SKM-1 (cell line): ENCODE results near the gene PITPNC1.
"Not testable (repeated sequence)": the region's sequence is repeated elsewhere in the genome, so short reads cannot be mapped to it uniquely, and the experiment has no call there.

Source experiments
- DNase-seq: peaks from one replicate; lab custom pipeline; 2025; ENCODE audit not compliant: unreplicated experiment; lab: John Stamatoyannopoulos, UW

PITPNC1 gene

DNA sequence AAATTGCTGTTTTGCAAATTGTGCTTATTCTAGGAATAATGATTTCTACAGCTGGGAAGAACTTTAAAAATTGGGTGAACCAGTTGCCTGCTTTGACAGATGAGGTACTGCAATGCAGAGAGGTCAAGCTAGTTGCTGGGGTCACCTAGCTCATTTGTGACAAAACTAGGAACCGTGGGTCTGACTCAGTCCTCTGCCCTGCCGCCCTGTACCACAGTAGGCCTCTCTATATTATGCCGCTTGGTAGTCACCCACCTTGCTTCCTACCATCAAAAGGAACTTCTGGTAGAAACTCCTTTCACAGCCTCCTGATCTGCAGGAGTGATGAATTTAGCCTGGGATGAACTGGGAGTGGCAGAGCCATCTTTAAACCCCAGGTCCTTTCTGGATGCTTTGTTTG, 105.7 kb downstream of the PITPNC1 start:
- no peak for DNase-seq

DNA sequence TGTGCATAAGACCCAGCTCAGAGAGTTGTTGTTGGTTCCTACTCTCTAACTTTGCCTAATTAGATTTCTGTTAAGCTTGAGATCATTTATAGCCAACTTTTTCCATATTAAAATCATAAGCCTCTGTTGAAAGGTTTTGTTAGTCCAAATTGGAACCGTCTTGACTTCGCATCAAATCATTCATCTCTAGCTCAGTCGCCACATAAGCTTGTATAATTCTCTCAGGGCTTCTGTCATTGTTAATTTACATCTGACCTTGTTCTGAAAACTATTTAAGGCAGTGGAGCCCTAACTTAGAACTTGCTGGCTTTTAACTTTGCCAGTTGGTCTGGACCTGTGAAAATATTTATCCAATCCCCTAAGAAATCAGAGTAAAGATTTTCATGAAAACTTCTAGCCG, 107.2 kb downstream of the PITPNC1 start:
- no peak for DNase-seq

DNA sequence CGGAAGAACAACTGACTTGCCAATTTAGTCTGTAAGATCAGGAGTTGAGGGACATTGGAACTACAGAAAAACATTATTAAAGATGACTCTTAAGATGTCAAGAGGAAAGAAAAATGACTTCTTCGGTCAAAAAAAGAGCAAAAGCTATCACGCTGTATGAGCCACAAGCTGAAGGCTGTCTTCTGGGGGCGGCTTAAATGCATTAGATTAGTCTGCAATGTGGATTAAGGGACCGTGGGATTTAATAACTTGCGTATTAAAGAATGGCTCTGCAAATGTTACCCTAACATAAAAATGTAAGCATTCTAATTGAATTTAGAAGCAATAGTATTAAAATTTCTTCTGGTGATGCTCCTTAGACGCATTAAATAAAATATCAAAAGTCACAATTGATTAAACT, 108.6 kb downstream of the PITPNC1 start:
- no peak for DNase-seq

DNA sequence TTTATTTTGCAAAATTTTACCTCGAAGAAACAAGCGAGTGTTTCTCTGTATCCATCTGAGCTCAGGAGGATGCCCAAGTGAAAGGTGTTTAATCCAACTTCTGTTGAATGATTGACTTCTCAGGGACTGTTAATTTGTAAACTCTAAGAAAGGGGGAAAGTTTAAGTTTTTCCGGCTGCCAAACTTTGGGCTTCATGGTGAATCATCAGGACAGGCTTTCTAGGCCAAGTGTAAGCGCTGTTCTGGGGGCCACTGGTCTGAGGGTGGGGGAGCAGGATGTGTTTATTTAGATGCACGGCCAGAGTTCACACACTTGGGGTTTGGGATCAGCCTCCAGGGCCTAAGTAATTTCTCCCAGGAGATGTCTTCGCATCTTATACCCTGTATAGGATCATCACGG, 110.4 kb downstream of the PITPNC1 start:
- DNase-seq = no peak

DNA sequence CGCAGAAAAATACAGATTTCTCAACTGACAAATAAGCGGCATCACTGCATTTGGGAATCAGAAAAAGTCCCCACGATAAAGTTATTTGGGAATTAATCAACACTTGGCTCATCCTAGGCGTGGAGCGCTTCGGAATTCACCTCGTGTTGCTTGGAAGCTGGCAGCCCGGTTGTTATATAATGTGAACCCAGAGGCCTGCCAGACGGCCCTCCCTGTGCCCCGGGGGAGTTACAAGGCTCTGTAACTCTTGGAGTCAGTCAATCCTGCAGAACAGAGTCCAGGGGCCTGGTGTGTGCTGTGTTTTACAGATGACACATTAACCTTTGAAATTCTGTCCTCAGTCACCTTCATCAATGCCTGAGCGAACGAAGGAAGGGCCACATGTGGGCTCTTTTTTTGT, 111.1 kb downstream of the PITPNC1 start:
- no peak for DNase-seq

DNA sequence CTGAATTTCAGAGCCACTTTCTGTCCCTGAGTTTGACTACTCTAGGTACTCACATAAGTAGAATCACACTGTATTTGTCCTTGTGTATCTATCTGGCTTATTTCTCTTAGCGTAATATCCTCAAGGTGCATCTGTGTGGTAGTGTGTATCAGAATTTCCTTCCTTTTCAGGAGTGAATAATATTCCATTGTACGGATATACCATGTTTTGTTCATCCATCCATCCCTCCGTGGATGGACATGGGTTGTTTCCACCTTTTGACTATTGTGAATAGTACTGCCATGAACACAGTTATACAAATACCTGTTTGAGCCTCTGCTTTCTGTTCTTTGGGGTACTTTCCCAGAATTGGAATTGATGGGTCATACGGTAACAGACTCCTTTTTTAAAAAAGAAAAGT, 111.7 kb downstream of the PITPNC1 start:
- DNase-seq = no peak

DNA sequence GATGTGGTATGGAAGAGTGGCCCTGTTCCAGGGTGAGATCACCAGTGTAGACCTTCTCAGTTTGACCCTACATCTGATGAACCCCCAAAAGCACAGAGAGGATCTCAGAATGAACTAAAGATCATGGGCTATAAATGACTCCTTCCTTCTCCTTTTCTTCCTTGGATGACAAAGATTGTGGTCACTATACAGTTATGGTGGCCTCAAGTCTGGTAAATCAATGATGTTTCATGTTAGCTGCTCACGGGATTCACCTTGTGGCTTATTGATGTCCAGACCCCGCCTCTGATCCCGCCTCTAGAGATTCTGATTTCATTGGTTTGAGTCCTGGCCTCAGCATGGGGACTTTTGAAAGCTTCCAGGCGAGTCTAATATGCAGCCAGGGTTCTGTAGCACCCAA, 112.2 kb downstream of the PITPNC1 start:
- no peak for DNase-seq

DNA sequence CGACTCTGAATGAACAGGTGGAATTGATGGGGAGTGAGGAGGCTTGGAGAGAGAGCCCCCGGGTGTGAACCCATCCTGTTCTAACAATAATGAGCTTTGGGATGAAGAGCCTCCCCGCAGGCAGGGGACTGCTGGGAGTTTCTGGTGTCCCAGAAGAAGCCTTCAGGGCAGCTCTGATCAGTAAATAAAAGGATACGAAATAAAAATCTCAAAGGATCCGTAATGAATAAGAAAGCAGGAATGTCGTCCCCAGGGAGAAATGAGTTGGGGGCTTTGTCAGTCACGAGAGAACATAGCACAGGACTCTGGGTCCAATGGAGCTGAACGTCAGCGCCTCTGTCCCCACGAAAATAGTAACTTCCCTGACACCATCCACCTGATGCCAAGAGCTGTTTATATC, 113.4 kb downstream of the PITPNC1 start:
- no peak for DNase-seq

DNA sequence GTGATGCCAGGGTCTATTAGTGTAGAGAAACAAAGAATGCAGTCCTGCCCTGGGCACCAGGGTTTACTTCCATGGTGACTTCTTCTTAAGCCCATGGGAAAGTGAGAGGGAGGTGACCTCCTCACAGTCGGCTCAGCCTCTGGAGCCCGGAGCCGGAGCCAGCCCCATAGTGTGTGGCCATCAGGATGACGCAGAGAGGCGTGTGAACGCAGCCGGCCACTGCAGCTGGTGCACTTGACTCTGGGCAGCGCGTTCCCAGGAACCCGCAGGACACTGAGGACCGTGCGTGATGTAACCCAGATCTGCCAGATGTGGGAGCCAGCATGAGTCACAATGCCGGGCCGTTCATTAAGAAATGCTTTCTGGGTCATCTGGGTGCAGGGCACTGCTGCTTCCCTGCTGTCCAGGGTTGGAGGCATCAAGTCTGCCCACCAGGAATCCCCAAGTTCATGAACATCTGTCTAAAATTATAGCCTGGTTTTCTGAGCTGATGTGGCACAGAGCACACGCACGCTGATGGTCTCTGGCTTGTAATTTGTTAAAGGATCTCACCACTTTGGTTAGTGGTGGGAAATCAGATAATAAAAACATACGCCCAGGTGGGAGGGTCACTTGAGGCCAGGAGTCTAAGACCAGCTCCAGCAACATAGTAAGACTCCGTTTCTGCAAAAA, 114.1 kb downstream of the PITPNC1 start:
- no peak for DNase-seq

DNA sequence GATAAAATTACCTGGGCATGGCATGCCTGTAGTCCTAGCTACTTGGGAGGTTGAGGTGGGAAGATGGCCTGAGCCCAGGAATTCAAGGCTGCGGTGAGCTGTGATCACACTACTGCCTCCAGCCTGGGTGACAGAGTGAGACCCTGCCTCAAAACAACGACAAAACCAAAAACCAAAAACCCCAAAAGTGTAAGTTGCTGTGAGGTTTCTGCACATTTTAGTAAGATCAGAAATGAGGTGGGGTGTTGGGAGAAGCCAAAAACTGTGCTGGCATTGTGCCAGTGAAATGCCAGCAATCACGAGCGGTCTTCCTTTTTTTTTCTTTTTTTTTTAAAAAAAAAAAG, 114.6 kb downstream of the PITPNC1 start:
- DNase-seq = no peak

DNA sequence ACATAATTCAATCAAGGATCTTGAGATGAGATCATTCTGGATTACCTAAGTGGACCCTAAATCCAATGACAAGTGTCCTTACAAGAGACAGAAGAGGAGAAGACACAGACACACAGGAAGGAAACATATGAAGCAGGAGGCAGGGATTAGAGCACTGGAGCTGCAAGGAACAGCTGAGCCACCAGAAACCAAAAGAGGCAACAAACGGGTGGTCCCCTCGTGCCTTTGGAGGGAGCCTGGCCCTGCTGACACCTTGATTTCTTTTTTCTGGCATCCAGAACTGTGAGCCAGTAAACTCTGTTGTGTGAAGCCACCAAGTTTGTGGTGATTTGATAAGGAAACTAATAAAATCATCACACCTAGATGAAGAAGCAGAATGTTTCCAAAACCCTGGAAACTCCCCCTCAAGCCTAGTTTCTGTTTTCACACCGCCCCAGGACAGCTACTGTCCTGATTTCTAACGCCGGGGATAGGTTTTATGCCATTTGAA, 115.2 kb downstream of the PITPNC1 start:
- no peak for DNase-seq

DNA sequence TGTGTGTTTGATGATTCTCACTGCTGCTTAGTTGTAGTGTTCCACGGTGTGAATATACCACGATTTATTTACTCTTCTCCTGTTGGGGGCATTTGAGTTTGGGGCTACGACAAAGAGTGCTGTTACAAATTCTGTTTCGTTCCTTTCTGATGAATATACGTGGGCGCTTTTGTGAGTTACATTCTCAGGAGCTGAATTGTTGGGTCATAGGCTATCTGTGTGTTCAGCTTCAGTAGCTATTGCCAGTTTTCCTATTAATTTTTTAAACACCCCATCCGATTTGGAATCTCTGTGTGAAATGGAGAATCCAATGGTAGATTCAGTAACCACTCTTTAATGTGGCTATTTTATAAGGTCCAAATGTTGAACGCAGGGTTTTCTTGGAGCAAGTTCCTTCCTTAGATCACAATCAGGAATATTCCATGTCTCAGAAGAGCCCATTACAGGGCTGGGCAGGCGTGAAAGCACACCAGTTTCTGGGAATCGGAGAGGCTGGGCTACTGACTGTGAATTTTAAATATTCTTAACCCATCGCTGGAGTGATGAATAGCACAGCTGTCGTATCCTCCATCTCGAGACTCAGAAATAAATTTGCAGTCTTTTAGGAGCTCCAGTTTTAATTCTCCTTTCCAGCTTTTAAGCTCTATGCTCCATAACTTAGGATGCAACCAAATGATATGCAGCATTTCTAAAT, 115.9 kb downstream of the PITPNC1 start:
- no peak for DNase-seq

DNA sequence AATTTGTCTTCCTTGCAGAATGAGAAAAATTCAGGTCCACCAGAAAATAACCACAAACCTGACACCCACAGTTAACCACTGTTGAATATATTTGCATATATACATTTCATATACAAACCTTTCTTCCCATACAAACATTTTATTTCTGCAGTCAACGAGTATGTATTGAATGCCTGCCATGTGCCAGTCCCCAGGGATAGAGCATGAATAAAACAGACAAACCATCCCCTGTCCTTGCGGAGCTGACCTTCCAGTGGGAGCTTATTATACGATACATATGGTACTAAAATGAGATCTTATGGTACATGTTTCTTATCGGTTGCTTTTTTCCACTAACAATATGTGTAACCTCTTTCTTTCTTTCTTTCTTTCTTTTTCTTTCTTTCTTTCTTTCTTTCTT, 116.7 kb downstream of the PITPNC1 start:
- DNase-seq = no peak

DNA sequence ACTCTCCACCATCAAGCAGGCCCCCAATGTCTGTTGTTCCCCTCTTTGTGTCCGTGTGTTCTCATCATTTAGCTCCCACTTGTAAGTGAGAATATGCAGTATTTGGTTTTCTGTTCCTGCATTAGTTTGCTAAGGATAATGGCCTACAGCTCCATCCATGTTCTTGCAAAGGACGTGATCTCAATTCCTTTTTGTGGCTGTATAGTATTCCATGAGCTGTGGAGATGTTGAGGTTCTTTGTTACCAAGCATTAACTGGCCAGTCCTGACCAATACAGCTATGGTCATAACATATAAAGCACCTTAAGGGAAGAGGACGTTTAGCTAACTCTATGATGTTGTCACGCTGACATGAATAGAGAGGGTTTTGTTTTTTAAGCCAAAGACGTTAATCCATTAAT, 118.5 kb downstream of the PITPNC1 start:
- not testable (repeated sequence) for DNase-seq

DNA sequence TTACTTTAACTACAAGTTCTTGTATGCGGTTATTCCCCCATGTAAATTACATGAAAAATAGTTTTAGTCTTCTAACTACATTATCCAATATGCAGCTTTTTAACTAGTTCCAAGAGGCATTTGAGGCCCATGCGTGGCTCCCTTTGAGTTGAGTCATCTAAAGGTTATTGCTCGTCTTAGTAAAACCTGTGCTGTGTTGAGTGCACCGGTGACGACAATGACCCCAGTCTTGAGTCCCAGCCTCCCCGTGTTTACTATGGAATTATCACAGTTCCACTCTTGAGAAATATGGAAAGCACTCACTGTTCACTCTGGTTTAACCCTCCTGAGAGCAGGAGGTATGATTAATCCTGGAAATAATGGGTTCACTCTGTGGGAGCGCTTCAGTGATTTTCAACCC, 119.2 kb downstream of the PITPNC1 start:
- no peak for DNase-seq

DNA sequence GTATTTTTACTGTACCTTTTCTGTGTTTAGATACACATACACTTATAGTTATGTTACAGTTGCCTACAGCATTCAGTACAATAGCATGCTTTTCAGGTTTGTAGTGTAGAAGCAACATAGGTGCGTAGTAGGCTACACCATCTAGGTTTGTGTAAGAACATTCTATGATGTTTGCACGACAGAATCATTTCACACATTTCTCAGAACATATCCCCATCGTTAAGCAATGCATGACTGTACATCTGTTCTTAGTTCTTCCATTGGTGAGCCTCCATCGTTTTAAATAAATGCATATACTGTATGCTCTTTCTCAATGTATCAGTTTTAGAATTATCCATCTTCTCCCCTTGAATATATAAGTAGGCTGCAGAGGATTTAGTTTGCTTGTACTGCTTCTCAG, 122.6 kb downstream of the PITPNC1 start:
- DNase-seq = no peak

DNA sequence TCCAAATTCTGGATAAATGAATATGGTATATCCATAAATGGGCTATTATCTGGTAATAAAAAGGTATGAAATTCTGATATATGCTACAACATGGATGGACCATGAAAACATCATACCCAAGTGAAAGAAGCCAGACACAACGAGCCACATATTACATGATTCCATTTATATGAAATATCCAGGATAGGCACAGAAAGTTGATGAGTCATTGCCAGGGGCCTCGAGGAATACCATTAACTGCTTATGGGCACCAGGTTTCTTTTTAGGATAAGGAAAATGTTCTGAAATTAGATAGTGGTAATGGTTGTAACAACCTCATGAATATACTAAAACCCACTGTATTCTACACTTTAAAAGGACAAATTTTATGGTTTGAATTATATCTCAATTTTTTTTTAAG, 123.2 kb downstream of the PITPNC1 start:
- no peak for DNase-seq

DNA sequence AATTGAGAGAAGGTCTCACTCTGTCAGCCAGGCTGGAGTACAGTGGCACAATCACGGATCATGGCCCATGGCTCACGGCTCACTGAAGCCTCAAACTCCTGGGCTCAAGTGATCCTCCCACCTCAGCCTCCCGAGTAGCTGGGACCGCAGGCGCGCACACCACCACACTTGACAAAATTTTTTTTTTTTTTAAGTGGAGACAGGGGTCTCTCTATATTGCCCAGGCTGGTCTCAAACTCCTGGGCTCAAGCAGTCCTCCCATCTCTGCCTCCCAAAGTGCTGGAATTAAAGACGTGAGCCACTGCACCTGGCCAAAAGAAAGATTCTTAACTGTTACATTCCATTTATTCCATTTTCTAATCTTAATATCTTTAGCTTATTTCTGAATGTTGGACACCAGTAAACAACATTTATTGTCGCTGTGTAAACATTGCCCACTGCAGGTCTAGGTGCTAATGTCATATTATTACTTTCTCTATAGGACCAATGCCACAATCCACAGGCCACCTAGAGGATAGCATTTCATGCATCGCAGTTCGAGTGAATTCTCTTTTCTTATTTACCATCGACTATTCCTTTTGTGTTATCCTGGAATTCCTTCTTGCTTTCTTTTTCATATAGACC, 123.7 kb downstream of the PITPNC1 start:
- no peak for DNase-seq

DNA sequence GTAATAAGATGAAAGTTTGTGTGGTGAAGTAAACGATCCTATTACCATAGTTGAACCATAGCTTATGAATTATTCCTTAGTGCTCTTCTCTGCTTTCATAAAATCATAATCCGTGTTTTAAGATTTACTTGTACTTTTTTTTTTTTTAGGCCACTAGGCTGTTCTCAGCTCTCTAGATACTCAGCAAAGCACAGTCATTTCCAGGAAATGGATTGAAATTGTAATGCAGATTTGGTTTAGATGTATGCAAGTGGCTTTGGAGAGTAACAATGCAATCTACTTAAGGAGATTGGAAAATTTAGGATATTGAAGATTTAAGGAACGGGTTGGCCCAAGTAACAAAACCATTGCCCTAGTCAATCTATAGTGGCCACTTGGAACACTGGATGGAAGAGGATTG, 125.1 kb downstream of the PITPNC1 start:
- no peak for DNase-seq

DNA sequence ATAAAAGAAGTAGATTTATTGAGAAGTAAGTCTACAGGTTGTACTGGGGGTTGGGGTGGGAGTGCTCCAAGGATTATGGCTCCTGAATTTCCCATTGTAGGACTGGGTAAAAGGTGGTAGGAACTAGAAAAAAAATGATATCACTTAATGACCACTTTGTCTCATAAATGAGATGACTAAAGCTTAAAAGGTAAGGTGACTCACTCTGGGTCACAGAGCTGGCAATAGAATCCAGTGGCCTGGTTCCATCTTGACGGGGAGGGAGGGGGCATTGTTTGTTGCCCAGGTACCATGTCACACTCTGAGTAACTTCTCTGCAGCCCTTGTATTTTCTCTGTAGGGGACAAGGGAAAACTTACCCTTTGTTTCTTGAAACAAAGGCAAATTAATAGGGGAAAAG, 126.1 kb downstream of the PITPNC1 start:
- DNase-seq = no peak

DNA sequence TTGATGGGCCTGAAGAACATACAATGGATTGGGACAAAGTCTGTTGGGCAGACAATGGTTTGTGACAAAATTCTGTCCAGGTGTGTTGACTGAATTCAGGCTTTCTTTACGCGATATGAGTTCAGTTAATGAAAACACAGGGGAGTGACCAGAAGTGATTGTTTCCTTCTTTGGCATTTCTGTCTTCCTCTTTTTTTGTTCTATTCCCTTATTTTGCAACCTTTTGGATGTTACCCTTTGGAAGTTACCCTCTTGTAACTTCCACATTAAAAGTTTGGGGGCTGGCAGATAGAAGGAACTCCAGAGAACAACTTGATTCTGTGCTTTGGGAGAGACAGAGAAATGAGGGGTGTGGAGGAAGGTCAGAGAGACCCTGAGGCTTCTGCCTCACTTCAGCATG, 126.7 kb downstream of the PITPNC1 start:
- DNase-seq = no peak

DNA sequence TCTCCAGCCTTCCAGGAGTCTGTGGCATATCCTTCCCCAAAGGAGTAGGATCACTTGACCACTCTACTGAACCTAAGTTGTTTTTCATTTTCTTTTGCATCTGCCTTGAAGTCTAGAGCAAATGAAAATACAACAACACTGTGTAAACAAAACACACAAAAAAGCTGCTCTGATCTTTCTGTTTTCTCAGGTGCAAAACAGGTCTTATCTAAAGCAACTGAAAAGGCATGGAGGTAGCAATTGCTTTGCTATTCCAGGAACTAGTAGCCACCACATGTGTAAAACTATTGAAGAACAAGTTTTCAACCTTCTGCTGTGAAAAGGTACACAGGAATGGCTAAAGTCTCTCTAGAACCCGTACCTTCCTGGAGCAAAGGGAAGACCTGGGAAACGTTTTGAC, 127.1 kb downstream of the PITPNC1 start:
- no peak for DNase-seq

DNA sequence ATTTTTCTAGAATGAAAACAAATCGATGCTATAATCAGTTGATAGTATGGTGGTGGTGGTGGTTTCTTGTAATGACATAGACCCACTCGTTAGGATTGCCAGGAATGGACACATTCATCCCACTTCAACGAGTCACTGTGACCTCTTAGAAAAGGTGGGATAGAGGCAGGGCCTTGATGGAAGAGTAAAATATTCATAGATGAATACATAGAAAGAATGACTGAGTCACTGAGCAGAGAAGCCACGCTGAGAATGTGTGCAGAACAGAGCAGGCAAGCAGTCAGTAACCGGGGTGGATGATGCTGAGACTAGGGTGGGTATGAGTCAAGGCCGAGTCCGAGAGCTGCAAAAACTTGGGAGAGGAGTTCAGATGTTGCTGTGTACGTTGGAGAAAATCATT, 129.9 kb downstream of the PITPNC1 start:
- DNase-seq = no peak
